ENCODE data around the gene MSI2.

Gene MSI2

GRCh38 chr17:57388131-57388725 lies 131.9 kb downstream of the MSI2 start:
- Histone ChIP-seq H2BK5ac (ENCODE audit: low read length) (no peak overlapping the region), H4K8ac (ENCODE audit: low read depth, low read length) (no peak overlapping the region), H3K4ac (ENCODE audit: low read length) (no peak overlapping the region), H3K27ac (replicated peaks; ENCODE audit: low read length) (no peak overlapping the region), H3K4me2 (ENCODE audit: insufficient read depth, low read length, poor library complexity, severe bottlenecking) (no peak overlapping the region), H3K79me1 (ENCODE audit: low read depth, low read length) (peaks cover 8% of the 10 kb centered on the region), H3K18ac (ENCODE audit: low read length) (no peak overlapping the region), H2AK5ac (ENCODE audit: low read depth, low read length) (no peak overlapping the region), H3K23ac (ENCODE audit: low read depth, low read length, poor library complexity) (no peak overlapping the region), H2BK120ac (ENCODE audit: low read depth, low read length) (no peak overlapping the region), H3K36me3 (replicated peaks in 1 of 2; ENCODE audit: control insufficient read depth in 2 of 2, insufficient read depth in 2 of 2, low read length in 2 of 2) (peaks cover 6 to 34% of the 10 kb centered on the region in 2 donors), H3K9me3 (replicated peaks in 1 of 2; ENCODE audit: control insufficient read depth in 2 of 2, insufficient read depth in 1 of 2, low read depth in 1 of 2, low read length in 2 of 2) (peaks cover 7 to 33% of the 10 kb centered on the region in 2 donors), H4K91ac (ENCODE audit: low read depth, low read length, poor library complexity) (no peak overlapping the region), H3K14ac (ENCODE audit: low read length) (no peak overlapping the region), H3K27me3 (ENCODE audit: control insufficient read depth in 3 of 3, insufficient read depth in 3 of 3, low read depth in 1 of 3, low read length in 3 of 3) (no peaks in the 10 kb centered on the region), H3K4me3 (ENCODE audit: low read length in 2 of 2) (no peak overlapping the region), H3K4me1 (ENCODE audit: control insufficient read depth in 2 of 2, insufficient read depth in 1 of 2, low read depth in 1 of 2, low read length in 2 of 2) (no peaks in the 10 kb centered on the region), H2BK12ac (ENCODE audit: low read length) (no peak overlapping the region), H2BK15ac (ENCODE audit: low read length) (no peak overlapping the region), H3K9ac (ENCODE audit: low read depth, low read length, poor library complexity) (no peak overlapping the region), H2AFZ (ENCODE audit: low read length) (no peak overlapping the region)
- no peak for DNase-seq (ENCODE audit: low spot score)
- WGBS, 2 donors (ENCODE audit: extremely low coverage in 2 of 2, insufficient read length in 2 of 2, insufficient replicate concordance in 1 of 2), result no CpG with 5 or more reads among the region's 5 CpGs

- Histone ChIP-seq H3K27ac (replicated peaks; ENCODE audit: low read length) (no peak overlapping the region), H3K9me3 (replicated peaks in 1 of 2; ENCODE audit: control insufficient read depth in 2 of 2, insufficient read depth in 1 of 2, low read depth in 1 of 2, low read length in 2 of 2) (peaks cover 9 to 38% of the 10 kb centered on the region in 2 donors), H3K4ac (ENCODE audit: low read length) (no peak overlapping the region), H3K9ac (ENCODE audit: low read depth, low read length, poor library complexity) (no peak overlapping the region), H2BK15ac (ENCODE audit: low read length) (no peak overlapping the region), H2AFZ (ENCODE audit: low read length) (no peak overlapping the region), H4K91ac (ENCODE audit: low read depth, low read length, poor library complexity) (no peak overlapping the region), H3K18ac (ENCODE audit: low read length) (no peak overlapping the region), H2BK5ac (ENCODE audit: low read length) (no peak overlapping the region), H3K14ac (ENCODE audit: low read length) (no peak overlapping the region), H2BK12ac (ENCODE audit: low read length) (no peak overlapping the region), H4K8ac (ENCODE audit: low read depth, low read length) (no peak overlapping the region), H3K36me3 (replicated peaks in 1 of 2; ENCODE audit: control insufficient read depth in 2 of 2, insufficient read depth in 2 of 2, low read length in 2 of 2) (peaks cover 4 to 33% of the 10 kb centered on the region in 2 donors), H3K4me2 (ENCODE audit: insufficient read depth, low read length, poor library complexity, severe bottlenecking) (no peak overlapping the region), H3K4me3 (ENCODE audit: low read length in 2 of 2) (no peak overlapping the region), H3K4me1 (ENCODE audit: control insufficient read depth in 2 of 2, insufficient read depth in 1 of 2, low read depth in 1 of 2, low read length in 2 of 2) (no peaks in the 10 kb centered on the region), H2AK5ac (ENCODE audit: low read depth, low read length) (no peak overlapping the region), H3K79me1 (ENCODE audit: low read depth, low read length) (peaks cover 5% of the 10 kb centered on the region), H3K23ac (ENCODE audit: low read depth, low read length, poor library complexity) (no peak overlapping the region), H2BK120ac (ENCODE audit: low read depth, low read length) (no peak overlapping the region), H3K27me3 (ENCODE audit: control insufficient read depth in 3 of 3, insufficient read depth in 3 of 3, low read depth in 1 of 3, low read length in 3 of 3) (no peaks in the 10 kb centered on the region)
- DNase-seq (ENCODE audit: low spot score), result no peak
- WGBS, 2 donors (ENCODE audit: extremely low coverage in 2 of 2, insufficient read length in 2 of 2, insufficient replicate concordance in 1 of 2), result no CpG with 5 or more reads among the region's 2 CpGs
These were observed 133.2 kb downstream of the MSI2 start for GRCh38 chr17:57389473-57389872.

DNA sequence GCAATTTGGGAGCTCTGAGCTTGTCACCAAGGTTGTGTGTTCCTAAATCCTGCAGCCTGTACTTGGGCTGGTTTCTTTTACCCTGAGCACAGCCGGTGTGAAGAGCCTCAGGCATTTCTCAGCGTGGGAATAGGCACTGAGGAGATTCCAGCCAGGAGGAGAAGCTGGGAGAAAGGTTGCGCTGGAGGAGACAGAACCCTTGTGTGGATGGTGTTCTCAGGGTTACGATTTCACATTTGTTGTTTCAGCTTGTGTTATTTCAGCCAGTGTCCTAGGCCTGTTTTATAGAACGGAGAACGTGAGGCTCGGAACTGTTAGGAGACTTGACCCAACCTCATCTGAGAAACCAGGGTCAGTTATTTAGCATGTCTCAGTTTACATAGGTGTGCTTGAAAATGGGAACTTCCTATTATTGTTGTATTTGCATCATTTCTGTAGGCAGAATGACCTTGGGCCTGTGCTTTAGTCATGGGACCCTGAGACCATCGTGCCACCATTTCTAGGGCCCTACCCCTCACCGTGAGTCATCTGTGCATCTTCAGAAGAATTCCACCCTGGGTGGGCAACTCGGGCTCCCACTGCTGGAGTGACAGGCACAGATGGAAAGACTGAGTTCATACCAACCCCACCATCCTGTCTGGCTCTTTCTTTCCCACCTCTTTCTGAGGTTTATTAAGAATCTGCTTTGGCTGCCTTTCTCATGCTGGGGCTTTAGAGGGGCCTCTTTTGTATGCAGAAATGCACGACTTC lies 134.9 kb downstream of the MSI2 start:
- H3K4me3 ChIP-seq (ENCODE audit: low read length in 2 of 2), result no peak overlapping the region
- H4K91ac ChIP-seq (ENCODE audit: low read depth, low read length, poor library complexity), result no peak overlapping the region
- H3K4me1 ChIP-seq (ENCODE audit: control insufficient read depth in 2 of 2, insufficient read depth in 1 of 2, low read depth in 1 of 2, low read length in 2 of 2), result peaks cover 3 to 6% of the 10 kb centered on the region in 2 donors
- H2AK5ac ChIP-seq (ENCODE audit: low read depth, low read length), result no peak overlapping the region
- no peaks in the 10 kb centered on the region for H3K27me3 ChIP-seq (ENCODE audit: control insufficient read depth in 3 of 3, insufficient read depth in 3 of 3, low read depth in 1 of 3, low read length in 3 of 3)
- DNase-seq (ENCODE audit: low spot score), result no peak
- H3K14ac ChIP-seq (ENCODE audit: low read length), result no peak overlapping the region
- no peak overlapping the region for H2BK12ac ChIP-seq (ENCODE audit: low read length)
- no peak overlapping the region for H2BK5ac ChIP-seq (ENCODE audit: low read length)
- no peak overlapping the region for H3K23ac ChIP-seq (ENCODE audit: low read depth, low read length, poor library complexity)
- H3K4me2 ChIP-seq (ENCODE audit: insufficient read depth, low read length, poor library complexity, severe bottlenecking), result no peak overlapping the region
- H3K4ac ChIP-seq (ENCODE audit: low read length), result no peak overlapping the region
- H2BK120ac ChIP-seq (ENCODE audit: low read depth, low read length), result no peak overlapping the region
- H3K9ac ChIP-seq (ENCODE audit: low read depth, low read length, poor library complexity), result no peak overlapping the region
- peaks cover 3 to 32% of the 10 kb centered on the region in 2 donors for H3K36me3 ChIP-seq (replicated peaks in 1 of 2; ENCODE audit: control insufficient read depth in 2 of 2, insufficient read depth in 2 of 2, low read length in 2 of 2)
- H2AFZ ChIP-seq (ENCODE audit: low read length), result no peak overlapping the region
- H3K18ac ChIP-seq (ENCODE audit: low read length), result no peak overlapping the region
- peaks cover 9 to 42% of the 10 kb centered on the region in 2 donors for H3K9me3 ChIP-seq (replicated peaks in 1 of 2; ENCODE audit: control insufficient read depth in 2 of 2, insufficient read depth in 1 of 2, low read depth in 1 of 2, low read length in 2 of 2)
- H4K8ac ChIP-seq (ENCODE audit: low read depth, low read length), result no peak overlapping the region
- H2BK15ac ChIP-seq (ENCODE audit: low read length), result no peak overlapping the region
- H3K27ac ChIP-seq (replicated peaks; ENCODE audit: low read length), result no peak overlapping the region
- H3K79me1 ChIP-seq (ENCODE audit: low read depth, low read length), result peaks cover 5% of the 10 kb centered on the region
- no CpG with 5 or more reads among the region's 11 CpGs for WGBS, 2 donors (ENCODE audit: extremely low coverage in 2 of 2, insufficient read length in 2 of 2, insufficient replicate concordance in 1 of 2)

GRCh38 chr17:57391857-57392471 lies 135.6 kb downstream of the MSI2 start:
- H2AFZ ChIP-seq (ENCODE audit: low read length), result no peak overlapping the region
- no peak overlapping the region for H3K4ac ChIP-seq (ENCODE audit: low read length)
- no peak overlapping the region for H3K27ac ChIP-seq (replicated peaks; ENCODE audit: low read length)
- no peak overlapping the region for H4K8ac ChIP-seq (ENCODE audit: low read depth, low read length)
- no peak for DNase-seq (ENCODE audit: low spot score)
- H3K9me3 ChIP-seq (replicated peaks in 1 of 2; ENCODE audit: control insufficient read depth in 2 of 2, insufficient read depth in 1 of 2, low read depth in 1 of 2, low read length in 2 of 2), result peaks cover 7 to 40% of the 10 kb centered on the region in 2 donors
- H2BK120ac ChIP-seq (ENCODE audit: low read depth, low read length), result no peak overlapping the region
- WGBS, 2 donors (ENCODE audit: extremely low coverage in 2 of 2, insufficient read length in 2 of 2, insufficient replicate concordance in 1 of 2), result no CpG with 5 or more reads among the region's 11 CpGs
- H3K4me2 ChIP-seq (ENCODE audit: insufficient read depth, low read length, poor library complexity, severe bottlenecking), result no peak overlapping the region
- H3K27me3 ChIP-seq (ENCODE audit: control insufficient read depth in 3 of 3, insufficient read depth in 3 of 3, low read depth in 1 of 3, low read length in 3 of 3), result no peaks in the 10 kb centered on the region
- H3K36me3 ChIP-seq (replicated peaks in 1 of 2; ENCODE audit: control insufficient read depth in 2 of 2, insufficient read depth in 2 of 2, low read length in 2 of 2), result peaks cover 3 to 32% of the 10 kb centered on the region in 2 donors
- no peak overlapping the region for H2BK12ac ChIP-seq (ENCODE audit: low read length)
- no peak overlapping the region for H3K4me3 ChIP-seq (ENCODE audit: low read length in 2 of 2)
- H3K23ac ChIP-seq (ENCODE audit: low read depth, low read length, poor library complexity), result no peak overlapping the region
- H2BK15ac ChIP-seq (ENCODE audit: low read length), result no peak overlapping the region
- H2AK5ac ChIP-seq (ENCODE audit: low read depth, low read length), result no peak overlapping the region
- no peak overlapping the region for H3K18ac ChIP-seq (ENCODE audit: low read length)
- no peak overlapping the region for H4K91ac ChIP-seq (ENCODE audit: low read depth, low read length, poor library complexity)
- H3K14ac ChIP-seq (ENCODE audit: low read length), result no peak overlapping the region
- H3K4me1 ChIP-seq (ENCODE audit: control insufficient read depth in 2 of 2, insufficient read depth in 1 of 2, low read depth in 1 of 2, low read length in 2 of 2), result peaks cover 9 to 13% of the 10 kb centered on the region in 2 donors
- H3K79me1 ChIP-seq (ENCODE audit: low read depth, low read length), result peaks cover 2% of the 10 kb centered on the region
- no peak overlapping the region for H2BK5ac ChIP-seq (ENCODE audit: low read length)
- no peak overlapping the region for H3K9ac ChIP-seq (ENCODE audit: low read depth, low read length, poor library complexity)

Measured in neuronal stem cell (in vitro differentiated cells).